Activated effector memory CD4-positive, alpha-beta T cell treated with anti-CD3 and anti-CD28 coated beads, Interleukin-2, amount 50 U/mL, for 16 hours (primary cell): ENCODE results near the gene UMAD1.

ENCODE experiments used
- DNase-seq: peaks from one replicate; pipeline ENCODE4 v3.0.0-alpha.2; 2020

Gene UMAD1

DNA sequence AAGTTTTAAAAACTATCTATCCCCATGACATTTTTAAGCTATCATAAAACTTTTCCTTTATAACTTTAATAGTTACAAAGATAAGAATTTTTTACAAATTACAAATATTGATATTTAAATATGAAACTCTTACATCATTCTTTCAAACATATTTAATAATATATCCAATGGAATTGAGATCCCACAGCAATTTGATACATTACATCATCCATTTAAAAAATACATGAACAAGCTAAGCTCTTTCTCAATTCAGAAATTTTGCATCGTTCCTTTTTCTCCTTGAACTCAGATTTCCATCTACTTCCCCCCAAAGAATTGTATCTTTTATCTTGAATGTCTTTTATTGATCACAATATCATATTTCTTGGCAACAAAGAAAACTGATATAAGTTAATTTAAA lies 209.6 kb downstream of the UMAD1 start:
- no peak for DNase-seq

DNA sequence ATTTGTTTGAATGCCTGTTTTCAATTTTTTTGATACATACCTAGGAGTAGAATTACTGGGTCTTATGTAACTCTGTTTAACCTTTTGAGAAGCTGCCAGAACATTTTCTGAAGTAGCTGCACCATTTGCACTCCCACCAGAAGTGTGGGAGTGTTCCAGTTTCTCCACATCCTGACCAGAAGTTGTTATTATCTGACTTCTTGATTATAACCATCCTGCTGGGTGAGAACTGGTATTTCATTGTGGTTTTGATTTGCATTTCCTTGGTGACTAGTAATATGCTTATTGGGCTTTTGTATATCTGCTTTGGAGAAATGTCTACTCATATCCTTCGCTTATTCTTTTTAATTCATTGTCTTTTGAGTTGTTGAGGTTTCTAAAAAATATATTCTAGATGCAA lies 210.8 kb downstream of the UMAD1 start:
- DNase-seq, result no peak

DNA sequence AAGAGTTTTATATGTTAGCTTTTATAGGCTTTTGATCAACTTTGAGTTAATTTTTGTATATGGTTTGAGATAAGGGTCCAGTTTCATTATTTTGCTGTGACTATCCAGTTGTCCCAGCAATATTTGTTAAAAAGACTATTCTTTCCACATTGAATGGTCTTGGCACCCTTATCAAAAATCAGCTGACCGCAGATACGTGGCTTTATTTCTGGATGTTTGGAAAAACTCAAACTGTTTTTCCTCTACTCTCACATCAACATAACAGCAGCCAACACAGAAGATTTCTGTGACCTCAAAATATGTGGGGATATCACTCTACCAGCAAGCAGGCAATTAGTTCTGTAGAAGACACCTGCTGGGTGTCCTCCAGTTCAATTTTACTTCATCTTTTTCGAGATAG lies 211.4 kb downstream of the UMAD1 start:
- DNase-seq, result no peak

DNA sequence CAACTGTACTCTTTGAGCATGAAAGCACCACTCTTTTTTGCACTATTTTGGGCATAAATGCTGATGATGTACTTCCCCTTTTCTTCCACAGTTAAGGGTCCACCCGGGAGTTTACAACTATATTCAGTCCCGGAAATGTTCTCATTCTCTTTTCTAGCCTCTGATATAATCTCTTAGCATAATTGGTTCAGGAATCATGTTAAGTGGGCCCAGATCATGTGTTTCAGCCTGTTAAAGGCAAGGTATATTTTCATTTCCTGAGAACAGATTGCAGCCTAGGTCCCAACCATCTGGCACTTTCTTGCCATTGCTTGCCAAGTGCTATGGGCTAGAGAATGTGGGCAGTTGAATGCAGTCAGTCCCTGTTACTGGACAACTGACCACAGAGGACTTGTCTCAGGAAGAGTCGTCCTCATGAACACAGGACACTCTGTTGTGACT lies 216.6 kb downstream of the UMAD1 start:
- DNase-seq, result no peak

DNA sequence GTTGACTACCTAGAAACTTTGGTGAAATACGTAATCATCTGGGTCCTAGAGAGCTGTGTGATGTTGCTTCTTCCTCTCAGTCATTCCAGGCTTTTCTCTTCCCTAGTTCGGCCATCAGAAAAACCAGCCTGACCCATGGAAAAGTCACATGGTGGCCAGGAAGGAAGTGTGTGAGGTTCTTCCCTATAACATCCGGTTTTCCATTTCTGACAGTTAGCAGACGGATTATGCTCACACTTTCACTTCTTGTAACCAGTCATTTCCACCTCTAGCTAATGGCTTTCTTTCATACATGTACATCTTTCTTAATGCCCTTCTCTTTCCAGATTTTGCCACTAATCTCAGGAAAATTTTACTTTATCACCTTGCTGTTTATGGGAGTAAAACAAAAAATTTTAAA lies 218.0 kb downstream of the UMAD1 start:
- DNase-seq, result no peak

DNA sequence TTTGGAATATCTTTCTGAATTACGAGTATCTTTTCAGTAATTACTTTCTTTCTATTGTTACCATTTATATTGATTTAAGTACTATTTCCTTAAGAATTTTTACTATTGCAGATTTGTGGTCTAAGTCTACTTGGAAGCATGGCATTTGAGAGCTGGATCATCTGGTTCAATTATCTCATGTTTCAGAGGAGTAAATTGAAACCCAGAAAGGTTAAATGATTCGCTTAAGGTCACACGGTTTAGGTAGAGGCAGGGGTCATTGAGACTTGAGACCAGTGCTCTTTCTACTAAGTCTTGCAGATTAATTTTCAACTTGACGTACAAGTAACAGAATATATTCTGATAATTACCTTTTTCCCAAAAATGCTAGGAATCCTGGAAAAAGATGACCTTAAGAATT lies 218.9 kb downstream of the UMAD1 start:
- DNase-seq, result no peak

DNA sequence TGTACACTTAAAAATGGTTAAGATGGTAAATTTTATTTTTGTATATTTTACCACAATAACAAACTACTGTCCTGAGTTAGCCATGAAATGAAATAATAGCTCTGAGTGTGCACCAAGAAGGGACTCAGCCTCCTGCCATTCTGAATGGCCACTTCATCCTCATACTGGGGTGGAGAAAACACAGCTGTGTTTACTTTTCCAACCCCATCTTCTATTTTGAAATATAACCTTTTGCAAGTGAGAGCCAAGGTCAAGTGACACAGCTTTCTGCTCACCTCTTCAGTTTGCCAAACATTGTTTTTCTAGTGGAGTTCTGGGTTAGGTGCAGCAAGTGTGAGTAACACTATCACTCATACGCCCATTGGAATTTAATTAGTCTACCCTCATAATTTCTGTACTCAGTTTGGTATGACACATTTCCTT lies 220.7 kb downstream of the UMAD1 start:
- DNase-seq, result no peak

DNA sequence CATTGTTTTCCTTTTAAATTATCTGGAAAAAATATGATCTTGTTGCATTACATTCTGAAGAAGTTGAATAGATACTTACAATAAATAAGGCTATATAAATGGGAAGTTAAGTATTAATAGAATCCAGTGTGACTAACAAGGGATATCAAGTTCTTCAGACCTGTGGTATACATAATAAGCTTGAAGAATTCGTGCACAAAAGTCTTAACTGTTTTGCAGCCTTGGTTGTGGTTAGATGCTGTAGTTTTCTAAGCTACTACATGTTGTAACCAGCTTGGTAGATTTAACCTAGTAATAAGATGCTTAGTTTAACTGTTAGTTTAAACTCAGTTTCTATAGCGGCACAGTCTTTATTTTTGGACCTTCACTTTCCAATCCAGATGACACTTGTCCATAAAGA lies 221.8 kb downstream of the UMAD1 start:
- no peak for DNase-seq

DNA sequence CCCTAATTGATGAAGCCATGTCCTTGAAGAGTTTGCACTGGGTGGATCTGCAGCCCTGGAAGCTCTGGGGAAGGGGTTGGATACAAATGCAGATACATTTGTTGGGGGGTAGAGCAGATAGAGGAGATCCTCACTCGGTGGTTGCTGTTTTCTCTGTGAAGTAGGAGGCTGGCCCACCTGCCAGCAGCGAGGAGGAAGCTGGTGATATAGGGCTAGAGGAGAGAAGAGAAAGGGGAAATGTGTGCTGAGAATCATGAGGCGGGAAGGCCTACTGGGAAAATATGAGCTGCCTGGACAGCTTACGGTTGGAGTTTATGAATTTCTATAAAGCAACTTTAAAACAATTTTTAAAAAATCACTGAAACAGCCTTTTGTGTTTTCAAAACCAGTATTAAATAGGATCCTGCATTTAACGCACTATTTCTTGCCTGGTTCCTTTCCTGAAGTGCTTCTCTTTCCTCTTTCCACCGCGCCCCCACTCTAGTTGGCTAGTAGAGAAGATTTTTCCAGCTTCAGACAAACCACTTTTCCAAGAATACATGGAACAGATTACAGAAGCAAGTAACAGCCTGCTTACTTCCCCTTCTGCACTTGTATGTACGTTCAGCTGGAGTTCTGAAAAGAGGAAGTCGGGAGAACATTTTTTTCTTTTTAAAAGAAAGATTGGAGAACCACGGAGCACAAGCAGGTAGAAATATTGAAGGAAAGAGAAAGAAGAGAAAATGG lies 227.5 kb downstream of the UMAD1 start:
- DNase-seq, result no peak

DNA sequence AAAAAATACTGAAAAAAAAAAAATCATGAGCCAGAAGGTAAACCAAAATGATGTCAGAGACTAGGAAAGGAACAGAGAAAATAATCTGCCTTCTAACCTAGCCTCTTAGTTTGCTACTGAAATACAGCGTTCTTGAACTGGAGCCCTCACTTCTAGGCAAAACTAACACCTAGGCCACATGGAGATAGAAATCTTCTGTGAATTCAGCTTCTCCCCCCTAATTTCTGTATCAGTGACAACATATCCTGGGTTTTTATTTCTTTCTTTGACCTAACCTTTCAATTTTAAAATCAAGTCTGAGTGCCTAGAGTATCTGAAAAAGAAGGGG lies 228.0 kb downstream of the UMAD1 start:
- DNase-seq, result no peak

DNA sequence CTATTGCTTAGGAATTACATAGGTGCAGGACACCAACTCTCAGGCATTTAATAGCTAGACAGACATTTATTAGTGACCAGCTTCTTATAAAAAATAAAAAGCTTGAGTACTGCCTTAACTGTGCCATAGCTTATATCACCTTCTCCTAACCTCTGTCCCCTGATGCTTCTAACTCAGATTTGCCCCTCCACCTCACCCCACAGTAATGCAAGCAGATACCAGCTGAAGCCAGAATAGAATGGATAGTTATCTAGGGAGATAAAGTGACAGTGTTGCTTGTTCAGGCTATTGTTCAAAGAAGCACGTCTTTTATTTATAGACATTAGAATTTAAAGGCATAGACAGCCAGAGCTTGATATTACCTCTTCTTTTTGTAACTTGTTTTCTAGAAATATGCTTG lies 228.5 kb downstream of the UMAD1 start:
- no peak for DNase-seq

DNA sequence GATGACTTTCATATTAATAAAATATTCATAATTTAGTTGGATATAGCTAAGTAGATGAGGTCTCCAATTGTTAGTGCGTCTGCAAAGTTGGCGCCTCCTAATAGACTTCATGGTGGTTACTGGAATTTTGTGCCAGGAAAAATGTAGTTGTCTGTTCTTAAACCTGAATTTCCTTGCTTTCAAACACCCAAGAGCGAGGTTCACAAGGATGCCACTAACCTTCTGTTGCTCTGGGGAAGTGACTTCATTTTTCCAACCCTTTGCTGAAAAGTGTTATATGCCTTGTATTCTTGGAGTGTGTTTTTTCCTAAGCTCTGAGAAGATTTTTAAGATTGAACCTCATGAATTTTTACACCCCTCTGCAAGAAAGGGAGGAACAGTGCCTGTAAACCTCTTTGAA lies 229.1 kb downstream of the UMAD1 start:
- DNase-seq, result no peak

DNA sequence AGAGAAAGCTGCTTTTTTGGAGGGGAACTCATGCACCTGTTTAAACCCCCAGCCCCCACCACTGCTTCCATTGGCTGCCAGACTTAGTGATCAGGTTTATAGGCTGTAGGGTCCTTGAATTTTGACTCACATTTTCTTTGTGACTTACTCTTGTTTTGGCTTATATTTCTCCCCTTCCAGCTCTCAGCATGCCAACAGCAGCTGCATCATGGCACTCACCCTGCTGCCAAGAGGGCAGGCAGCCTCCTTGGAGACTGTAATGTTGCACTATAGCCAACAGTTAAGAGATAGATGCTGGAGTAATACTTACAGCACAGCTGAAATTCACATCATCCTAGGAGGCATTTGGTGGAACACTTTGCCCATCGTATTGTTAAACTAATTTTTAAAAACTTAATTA lies 230.0 kb downstream of the UMAD1 start:
- DNase-seq, result no peak

DNA sequence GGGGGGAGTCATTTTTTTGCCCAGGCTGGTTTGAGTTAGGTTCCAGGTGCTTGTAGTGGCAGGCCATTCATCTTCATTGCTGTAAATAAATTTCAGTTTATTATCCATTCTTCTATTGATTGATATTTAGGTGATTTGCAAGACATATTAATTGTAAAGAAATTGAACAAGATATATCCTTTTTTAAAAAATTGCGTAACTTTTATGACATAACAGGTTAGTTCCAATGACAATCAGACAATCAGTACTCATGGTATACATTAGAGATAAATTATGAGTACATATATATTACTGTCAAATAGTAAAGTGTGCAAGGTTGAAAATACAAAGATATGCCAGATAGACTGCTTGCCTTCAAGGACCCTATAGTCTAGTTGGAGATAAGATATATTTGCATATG lies 235.9 kb downstream of the UMAD1 start:
- DNase-seq, result no peak

DNA sequence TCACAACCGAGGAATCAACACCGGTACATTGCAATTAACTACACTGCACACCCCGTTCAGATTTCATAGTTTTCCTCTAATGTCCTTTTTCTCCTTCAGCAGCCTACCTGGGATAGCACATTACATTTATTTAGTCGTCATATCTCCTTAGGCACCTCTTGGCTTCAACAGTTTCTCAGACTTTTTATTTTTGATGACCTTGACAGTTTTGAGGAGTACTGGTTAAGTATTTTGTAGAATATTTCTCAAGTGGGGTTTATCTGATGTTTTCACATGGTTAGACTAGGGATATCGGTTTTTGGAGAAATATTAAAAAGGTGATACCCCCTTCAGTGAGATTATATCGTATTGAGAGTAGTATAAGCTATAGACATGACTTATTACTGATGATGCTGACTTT lies 241.0 kb downstream of the UMAD1 start:
- DNase-seq, result no peak

DNA sequence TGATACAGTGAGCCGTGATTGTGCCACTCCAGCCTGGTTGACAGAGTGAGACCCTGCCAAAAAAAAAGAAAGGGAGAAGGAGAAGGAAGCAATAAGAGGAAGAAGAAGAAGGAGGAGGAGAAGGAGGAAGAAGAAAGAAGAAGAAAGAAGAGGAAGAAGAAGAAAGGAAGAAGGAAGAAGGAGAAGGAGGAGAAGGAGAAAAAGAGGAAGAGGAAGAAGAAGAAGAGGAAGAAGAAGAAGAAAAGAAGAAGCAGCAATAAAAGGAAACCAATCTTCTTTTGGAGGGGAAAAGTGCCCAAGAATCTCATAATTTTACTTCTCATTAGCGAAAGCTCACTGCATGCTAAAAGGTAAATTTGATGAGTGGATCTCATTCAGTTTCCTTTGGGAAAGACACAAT lies 242.3 kb downstream of the UMAD1 start:
- no peak for DNase-seq

DNA sequence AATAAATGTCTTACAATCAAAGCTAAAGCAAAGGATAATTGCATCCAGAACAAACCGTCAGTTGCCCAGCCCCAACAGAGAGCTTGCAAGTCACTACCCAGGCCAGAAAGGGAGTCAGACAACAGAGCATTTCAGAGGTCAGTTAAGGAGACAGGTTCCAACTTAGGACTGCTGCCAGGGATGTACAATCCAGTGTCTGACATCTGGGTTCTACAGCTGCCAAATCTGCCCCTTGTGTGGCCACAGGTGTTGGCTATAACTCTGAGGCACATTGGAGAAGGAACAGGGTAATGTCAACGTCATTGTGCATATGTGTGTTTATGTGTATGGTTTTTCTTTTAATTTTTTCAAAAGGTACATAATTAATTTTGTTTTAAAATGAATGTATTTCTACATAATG lies 242.8 kb downstream of the UMAD1 start:
- no peak for DNase-seq

DNA sequence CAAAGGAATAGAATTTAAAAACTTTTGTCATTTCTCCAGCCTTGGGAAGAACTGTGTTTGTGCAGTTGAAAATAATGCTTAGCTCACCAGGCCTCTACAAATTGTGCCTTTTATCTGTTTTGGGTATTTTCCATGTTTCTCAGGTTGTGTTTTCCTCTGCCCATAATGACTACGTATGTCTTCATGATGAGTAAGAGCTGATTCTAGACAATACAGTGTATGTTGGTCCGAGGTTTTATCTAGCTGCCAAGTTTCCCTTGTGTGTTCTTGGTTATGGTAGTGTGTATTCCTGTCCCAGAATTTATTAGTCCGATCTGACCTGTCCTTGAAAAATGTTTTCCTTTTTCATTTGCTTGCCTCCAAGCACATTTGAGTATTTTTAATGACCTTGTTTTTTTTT lies 244.3 kb downstream of the UMAD1 start:
- no peak for DNase-seq

DNA sequence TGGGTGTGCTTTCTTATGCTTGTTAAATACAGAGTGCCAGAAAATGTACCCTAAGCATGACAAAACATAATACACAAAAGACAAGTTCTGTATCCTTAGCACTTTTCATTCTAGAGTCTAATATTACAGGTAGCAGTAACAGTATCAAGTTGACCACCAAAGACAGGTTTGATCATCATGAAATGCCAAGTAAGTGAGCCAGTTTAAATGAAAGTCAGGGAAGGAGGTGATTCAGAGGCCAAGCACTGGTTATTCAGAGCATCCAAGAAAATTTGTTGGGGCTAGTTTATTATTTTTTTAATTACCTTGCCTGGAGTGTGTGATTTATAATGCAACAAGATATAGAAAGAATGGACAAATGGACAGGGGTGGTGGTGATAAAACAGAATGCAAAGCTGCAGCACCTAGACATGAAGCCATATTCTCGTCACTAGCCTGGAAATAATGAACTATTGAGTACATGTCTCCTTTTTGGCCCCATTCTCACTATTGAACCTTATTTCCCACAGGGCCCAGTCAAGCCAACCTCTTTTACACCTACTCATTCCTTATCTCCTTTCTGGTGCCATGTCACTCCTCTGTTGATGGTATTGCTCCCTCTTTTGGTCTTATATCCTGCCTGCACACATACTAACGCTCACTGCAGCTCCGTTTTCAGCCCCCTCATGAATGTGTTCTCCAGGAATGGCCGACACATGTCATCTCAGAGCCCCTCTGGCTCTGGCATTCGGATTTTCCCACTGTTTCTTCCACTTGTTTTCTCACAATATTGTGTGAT lies 249.4 kb downstream of the UMAD1 start:
- no peak for DNase-seq

DNA sequence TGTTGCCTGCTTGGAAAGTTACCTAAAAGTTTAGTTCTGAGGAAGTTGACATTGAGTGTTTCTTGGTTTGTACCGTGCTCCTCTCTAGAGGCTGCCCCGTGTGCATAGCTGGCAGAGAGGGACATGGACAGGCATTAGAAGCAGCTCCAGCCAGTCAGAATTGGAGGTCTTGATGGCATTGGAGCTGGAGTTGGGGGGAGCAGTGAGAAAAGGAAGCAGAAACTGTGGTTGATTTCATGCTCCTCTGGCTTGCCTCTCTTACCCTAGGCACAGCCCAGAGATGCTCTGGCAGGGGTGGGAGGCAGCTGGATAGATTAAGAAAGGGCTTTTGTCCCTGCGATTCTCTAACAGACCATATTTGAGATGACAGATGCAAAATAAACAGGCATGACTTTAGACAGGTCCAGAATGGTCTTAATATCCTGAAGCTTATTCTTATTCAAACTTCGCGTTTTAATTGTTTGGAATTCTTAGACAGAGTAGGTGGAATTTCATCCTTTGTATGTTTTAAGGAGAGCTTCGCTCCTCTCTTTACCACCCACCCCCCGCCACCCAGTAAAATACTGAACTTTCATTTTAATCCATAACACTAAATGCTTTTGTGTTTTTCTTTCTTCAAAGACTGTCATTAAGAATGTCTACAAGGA lies 254.6 kb downstream of the UMAD1 start:
- no peak for DNase-seq

DNA sequence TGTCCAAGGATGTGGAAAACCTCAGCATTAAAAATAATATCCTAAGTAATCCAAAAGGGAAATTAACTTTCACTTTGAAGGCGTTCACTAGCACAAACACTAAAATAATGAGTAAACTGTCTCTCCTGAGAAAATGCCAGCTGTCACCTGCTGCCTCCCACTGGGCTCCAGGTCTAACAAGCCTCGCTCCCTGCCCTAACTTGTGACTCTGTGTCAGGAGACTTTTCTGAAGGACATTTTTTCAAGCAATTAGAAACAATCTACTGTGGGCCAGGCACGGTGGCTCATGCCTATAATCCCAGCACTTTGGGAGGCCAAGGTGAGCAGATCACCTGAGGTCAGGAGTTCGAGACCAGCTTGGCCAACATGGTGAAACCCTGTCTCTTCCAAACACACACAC lies 255.2 kb downstream of the UMAD1 start:
- DNase-seq, result no peak

DNA sequence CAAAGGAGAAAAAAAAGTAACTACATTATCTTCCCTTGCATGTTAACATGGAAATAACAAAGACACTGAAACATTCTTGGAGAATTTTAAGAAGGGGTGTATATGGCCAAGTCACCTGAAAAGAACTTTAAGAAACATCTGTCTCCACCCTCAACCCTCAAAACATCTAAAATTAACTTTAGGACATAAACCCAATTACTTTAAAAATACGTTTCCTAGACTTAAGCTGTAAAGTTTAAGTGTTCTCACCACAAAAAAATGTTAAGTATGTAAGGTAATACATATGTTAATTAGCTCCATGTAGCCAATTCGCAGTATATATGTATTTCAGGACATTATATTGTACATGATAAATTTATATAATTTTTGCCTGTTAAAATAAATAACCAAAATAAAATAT lies 257.0 kb downstream of the UMAD1 start:
- no peak for DNase-seq

DNA sequence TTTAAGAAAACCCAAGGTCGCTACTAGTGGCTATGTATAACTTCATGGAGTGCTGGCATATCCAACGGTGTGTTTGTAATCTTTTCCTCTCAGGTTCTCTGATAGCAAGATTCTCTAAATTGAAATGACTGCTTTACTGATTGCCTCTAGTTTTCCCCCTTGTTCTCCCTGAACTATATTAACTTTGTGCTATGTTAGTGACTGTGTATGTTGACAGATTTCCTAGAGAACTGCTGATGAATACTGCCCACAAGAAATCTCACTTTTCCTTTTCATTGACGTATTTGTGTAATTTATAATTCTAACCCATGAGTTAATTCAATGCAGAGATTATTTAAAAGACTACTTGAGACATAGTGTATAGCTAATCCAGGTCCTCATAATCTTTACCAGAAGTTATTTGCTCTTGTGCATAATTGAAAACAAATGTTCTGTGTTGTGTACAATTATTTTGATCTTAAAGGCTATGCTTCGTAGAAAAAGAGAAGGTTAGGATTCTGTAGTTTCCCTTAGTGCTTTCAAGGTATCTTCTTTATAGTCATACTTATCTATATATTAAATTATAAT lies 257.5 kb downstream of the UMAD1 start:
- DNase-seq, result no peak

DNA sequence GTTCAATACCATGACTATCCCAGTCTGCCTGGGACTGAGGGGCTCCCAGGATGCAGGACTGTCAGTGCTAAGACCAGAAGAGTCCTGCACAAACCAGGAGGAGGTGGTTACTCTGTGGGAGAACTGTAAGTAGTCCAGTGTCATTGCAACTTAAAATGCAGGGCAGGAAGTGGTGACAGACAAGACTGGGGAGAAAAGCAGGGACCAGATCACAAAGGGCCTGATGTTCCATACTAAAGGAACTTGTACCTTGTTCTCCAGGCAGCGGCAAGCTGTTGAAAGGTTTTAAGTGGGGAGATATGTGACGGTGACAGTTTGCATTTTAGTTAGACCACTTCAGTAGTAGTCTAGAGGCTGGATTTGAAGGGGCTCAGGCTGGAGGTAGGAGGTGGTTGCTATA lies 262.3 kb downstream of the UMAD1 start:
- DNase-seq, result no peak
